GM12872 (cell line): ENCODE results near the gene MCC.

ENCODE experiments used
- TF ChIP-seq, protein P1 (sequence below): IDR thresholded peaks from 3 replicates; pipeline ENCODE4 v1.5.1; 2011; ENCODE audit warnings: low read depth, mild to moderate bottlenecking, low read length, moderate library complexity; ENCODE audit not compliant: insufficient read depth

Gene MCC

DNA sequence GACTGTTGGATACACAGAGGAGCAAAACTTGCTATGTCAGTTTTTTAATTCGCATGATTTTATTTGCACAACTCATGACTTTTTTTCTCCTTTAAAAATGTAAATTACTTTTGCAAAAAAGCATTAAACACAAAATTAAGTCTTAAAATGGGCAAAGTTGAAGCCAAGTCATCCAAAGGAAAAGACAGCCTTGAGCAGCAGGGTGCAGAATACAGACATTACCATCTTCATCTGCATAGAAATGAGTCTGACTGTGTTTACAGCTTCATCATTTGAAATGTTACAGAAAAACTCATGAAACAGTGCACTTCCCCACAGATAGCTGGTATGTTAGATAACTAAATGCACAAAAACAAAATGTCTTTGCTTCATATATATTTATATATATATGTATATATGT is 154.8 kb downstream of the MCC start:
- TF ChIP-seq, protein P1, sequence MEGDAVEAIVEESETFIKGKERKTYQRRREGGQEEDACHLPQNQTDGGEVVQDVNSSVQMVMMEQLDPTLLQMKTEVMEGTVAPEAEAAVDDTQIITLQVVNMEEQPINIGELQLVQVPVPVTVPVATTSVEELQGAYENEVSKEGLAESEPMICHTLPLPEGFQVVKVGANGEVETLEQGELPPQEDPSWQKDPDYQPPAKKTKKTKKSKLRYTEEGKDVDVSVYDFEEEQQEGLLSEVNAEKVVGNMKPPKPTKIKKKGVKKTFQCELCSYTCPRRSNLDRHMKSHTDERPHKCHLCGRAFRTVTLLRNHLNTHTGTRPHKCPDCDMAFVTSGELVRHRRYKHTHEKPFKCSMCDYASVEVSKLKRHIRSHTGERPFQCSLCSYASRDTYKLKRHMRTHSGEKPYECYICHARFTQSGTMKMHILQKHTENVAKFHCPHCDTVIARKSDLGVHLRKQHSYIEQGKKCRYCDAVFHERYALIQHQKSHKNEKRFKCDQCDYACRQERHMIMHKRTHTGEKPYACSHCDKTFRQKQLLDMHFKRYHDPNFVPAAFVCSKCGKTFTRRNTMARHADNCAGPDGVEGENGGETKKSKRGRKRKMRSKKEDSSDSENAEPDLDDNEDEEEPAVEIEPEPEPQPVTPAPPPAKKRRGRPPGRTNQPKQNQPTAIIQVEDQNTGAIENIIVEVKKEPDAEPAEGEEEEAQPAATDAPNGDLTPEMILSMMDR: no peak

DNA sequence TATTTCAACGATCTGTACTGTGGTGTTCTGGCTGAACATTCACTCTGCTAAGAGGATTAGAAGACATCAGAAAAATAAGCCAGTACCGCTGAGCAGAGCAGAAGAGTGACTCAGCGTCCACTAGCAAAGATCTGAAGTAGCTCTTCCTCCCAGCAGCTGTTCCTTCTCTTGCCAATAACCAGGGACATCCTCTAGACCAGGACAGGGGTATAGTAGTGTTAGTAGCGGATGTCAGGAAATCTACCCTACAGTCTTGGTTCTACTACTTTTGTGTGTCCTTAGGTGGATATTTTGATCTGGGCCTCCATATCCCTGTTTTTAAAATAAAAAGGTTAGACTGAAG is 157.1 kb downstream of the MCC start:
- TF ChIP-seq, protein P1: no peak

DNA sequence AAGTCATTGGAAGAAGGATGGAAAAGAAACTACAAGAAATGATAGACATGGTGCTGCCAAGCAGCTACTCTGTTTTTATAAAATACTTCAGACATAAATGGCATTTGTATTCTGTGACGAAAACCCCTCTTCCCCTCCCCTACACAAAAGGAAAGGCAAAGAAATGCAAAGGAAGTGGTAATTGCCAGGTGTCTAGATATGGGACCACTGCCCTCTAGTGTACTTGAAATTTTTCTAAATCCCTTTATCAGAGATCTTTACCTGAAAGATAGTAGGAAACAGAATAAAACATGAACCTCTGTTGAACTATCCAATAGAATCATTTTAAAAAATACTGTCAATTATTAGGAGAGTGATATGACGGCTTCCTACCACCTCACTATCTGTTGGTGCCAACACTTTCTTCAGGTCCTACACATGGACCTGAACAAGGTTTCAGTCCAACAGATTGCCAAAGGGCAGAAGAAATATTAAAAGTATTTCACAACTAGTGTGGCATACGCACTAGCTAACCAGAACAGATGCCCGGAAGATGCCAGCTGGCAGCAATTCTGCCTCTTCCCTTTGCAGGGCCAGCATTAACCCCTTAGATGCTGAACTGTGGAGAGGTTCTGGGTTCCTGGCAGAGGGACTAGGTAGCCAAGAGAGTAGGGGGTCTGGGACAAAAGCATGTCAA is 157.6 kb downstream of the MCC start:
- TF ChIP-seq, protein P1: peak; percentile 55; the same call in 2 of the 3 replicates

DNA sequence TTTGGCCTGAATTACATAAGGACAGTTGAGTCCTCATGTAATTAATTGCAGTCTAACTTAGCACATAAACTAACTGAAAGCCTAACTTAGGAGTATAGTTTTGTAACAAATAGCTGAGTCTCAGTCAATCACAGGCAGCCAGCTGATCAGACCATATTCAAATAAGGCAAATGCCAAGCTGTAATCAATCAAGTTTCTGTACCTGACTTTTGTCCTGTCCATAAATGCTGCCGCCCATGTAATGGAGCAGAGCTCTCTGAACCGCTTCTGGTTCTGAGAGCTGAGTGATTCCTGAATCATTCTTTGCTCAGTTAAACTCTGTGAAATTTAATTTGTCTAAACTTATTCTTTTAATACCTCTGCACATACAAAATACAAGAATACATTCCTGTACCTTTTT is 158.3 kb downstream of the MCC start:
- TF ChIP-seq, protein P1: no peak

DNA sequence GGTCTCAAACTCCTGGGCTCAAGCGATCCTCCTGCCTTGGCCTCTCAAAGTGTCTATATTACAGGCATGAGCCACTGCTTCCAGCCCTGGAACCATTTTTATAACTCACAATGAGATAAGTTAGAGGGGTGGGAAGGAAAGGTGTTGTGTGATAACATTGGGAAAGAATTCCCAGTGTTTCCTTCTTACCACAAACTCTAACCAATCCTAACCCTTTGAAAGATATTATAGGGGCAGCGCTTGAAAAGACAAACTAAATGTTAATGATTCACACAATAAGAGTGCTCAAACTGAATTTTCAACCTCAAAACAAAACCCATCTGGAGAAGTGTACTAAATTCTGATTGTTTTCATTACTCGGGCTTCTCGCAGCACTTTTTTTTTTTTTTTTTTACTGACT is 163.2 kb downstream of the MCC start:
- TF ChIP-seq, protein P1: no peak

DNA sequence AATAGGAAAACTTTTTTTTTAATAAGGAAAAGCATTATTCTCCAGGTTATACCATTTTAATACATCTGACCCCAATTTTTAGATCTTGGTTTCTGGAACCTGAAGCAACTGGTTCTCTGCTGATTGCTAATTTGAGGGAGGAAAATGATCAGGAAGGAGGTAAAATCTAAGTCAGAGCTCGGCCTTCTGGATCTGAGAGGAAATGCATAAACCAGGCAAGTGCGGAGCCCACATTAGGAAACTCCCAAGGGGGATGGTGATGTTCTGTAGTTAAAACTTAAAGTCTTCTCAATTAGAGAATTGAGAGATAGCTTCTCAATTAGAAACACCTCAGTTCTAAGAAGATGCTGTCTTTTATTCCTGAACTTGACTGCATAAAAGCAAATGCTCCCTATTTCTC is 167.0 kb downstream of the MCC start:
- TF ChIP-seq, protein P1: no peak

DNA sequence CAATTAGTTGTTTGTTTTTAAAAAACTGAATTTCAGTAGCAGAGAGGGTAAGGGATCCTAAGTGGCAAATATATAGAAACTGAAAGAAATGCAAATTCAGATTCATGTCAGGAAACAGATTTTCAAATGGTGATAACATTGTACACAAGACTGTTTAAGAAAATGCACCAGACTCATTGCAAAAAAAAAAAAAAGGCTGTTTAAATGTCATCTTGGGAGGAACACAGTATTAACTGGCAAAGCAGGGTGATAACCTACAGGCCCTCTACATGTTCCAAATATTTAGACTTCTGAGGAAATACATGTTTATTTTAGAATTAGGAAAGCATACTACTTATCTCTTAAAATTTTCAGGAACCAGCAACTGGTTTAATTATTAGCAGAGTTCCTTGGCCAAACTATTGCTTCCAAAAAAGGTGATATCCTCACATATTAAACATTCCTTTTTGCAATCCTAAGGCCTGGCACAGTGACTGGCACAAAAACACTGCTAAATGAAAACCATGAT is 167.9 kb downstream of the MCC start:
- TF ChIP-seq, protein P1: no peak
